Measurements from ENCODE around the gene OLFM1.
"Not testable (repeated sequence)": the region's sequence is repeated elsewhere in the genome, so short reads cannot be mapped to it uniquely, and the experiment has no call there.

The OLFM1 gene

DNA sequence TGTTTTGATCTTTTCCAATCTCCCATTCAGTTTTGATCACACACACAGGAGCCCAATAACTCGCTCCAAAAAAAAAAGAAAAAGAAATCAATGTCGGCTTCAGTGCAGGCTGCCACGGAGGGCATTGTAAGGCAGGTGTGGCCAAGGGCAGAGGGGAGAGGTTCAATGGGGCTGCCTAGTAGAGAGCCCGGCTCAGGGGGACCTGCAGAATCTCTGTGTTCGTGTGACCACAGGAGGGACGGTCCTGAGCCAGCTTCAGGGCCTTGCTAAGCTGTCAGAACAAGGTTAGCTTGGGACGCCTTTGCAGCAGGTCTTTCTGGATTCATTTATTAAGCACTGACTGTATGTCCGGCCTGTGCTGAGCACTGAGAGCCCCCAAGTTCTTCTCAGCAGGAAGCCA is 22.2 kb downstream of the OLFM1 start:
- Histone ChIP-seq H3K36me3 (ENCODE audit: control insufficient read depth, insufficient read depth, low read length) (no peaks in the 10 kb centered on the region), H3K27ac (ENCODE audit: low read depth, low read length, severe bottlenecking) (no peak overlapping the region), H3K4me1 (ENCODE audit: control insufficient read depth, insufficient read depth, low read length, poor library complexity, severe bottlenecking) (peaks cover 5% of the 10 kb centered on the region), H3K4me3 (ENCODE audit: extremely low read depth, insufficient read depth, low read length, poor library complexity, severe bottlenecking) (no peak overlapping the region), H3K9me3 (ENCODE audit: control insufficient read depth, low read length) (no peaks in the 10 kb centered on the region)
- 87 to 91% methylated on average over 6 to 7 of the region's 8 CpGs for WGBS, 2 experiments (ENCODE audit: insufficient coverage in 2 of 2)

DNA sequence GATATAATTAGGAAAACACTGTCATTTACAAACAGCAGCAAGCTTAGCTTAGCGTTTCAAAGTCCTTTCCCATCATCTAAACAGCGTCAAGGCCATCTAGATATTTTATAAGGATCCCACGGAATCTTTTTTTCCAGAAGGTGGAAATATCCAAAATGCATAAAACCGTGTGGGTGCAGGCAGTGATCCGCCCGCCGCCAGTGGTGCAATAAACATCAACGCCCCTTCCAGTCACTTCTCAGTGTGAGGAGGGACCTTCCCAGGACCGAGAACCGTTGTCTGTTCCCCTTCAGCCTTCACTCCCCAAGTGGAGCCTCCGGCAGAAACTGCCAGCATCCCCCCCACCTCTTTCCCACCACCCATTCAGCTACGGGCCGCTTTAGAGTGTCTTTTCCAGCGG is 22.9 kb downstream of the OLFM1 start:
- no peak overlapping the region for H3K4me3 ChIP-seq (ENCODE audit: extremely low read depth, insufficient read depth, low read length, poor library complexity, severe bottlenecking)
- H3K4me1 ChIP-seq (ENCODE audit: control insufficient read depth, insufficient read depth, low read length, poor library complexity, severe bottlenecking), result peaks cover 5% of the 10 kb centered on the region
- WGBS, 2 experiments (ENCODE audit: insufficient coverage in 2 of 2), result 92 to 96% methylated on average over 5 to 12 of the region's 14 CpGs
- H3K36me3 ChIP-seq (ENCODE audit: control insufficient read depth, insufficient read depth, low read length), result no peaks in the 10 kb centered on the region
- H3K9me3 ChIP-seq (ENCODE audit: control insufficient read depth, low read length), result no peaks in the 10 kb centered on the region
- no peak overlapping the region for H3K27ac ChIP-seq (ENCODE audit: low read depth, low read length, severe bottlenecking)

DNA sequence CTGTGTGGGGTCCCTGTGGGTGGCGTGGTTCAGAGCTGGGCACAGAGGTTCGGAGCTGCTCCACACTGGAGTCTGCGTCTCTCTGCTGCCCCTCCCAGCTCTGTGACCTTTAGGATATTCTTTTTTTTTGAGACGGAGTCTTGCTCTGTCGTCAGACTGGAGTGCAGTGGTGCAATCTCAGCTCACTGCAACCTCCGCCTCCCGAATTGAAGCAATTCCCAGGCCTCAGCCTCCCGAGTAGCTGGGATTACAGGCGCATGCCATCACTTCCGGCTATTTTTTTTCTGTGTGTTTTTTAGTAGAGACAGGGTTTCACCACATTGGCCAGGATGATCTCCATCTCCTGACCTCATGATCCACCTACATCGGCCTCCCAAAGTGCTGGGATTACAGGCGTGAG is 24.1 kb downstream of the OLFM1 start:
- 89 to 99% methylated on average over 9 to 12 of the region's 12 CpGs for WGBS, 2 experiments (ENCODE audit: insufficient coverage in 2 of 2)
- H3K36me3 ChIP-seq (ENCODE audit: control insufficient read depth, insufficient read depth, low read length); H3K4me3 ChIP-seq (ENCODE audit: extremely low read depth, insufficient read depth, low read length, poor library complexity, severe bottlenecking); H3K4me1 ChIP-seq (ENCODE audit: control insufficient read depth, insufficient read depth, low read length, poor library complexity, severe bottlenecking); H3K27ac ChIP-seq (ENCODE audit: low read depth, low read length, severe bottlenecking); H3K9me3 ChIP-seq (ENCODE audit: control insufficient read depth, low read length): not testable (repeated sequence)

DNA sequence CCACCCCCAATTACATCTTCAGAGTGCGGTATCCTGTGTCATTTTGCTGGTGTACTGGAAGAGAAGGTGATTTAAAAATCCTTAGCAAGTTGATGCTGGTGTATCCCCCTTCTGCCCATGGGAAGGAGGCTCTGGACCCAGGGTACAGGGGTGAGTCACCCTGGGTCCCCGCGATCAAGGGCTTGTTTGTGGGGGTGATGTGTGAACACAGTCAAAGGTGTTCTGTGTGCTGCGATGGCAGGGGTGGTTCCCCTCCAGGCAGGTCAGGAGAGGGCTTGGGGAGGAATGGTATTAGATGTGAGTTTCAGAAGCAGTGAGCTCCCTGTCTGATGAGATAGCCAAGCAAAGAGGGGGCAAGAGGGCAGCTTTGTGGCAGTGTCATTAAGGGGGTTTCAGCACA is 28.9 kb downstream of the OLFM1 start:
- Histone ChIP-seq H3K9me3 (ENCODE audit: control insufficient read depth, low read length) (peaks cover 14% of the 10 kb centered on the region), H3K4me1 (ENCODE audit: control insufficient read depth, insufficient read depth, low read length, poor library complexity, severe bottlenecking) (peaks cover 12% of the 10 kb centered on the region), H3K36me3 (ENCODE audit: control insufficient read depth, insufficient read depth, low read length) (no peaks in the 10 kb centered on the region), H3K27ac (ENCODE audit: low read depth, low read length, severe bottlenecking) (no peak overlapping the region), H3K4me3 (ENCODE audit: extremely low read depth, insufficient read depth, low read length, poor library complexity, severe bottlenecking) (no peak overlapping the region)
- 93 to 100% methylated on average over 3 of the region's 4 CpGs for WGBS, 2 experiments (ENCODE audit: insufficient coverage in 2 of 2)

DNA sequence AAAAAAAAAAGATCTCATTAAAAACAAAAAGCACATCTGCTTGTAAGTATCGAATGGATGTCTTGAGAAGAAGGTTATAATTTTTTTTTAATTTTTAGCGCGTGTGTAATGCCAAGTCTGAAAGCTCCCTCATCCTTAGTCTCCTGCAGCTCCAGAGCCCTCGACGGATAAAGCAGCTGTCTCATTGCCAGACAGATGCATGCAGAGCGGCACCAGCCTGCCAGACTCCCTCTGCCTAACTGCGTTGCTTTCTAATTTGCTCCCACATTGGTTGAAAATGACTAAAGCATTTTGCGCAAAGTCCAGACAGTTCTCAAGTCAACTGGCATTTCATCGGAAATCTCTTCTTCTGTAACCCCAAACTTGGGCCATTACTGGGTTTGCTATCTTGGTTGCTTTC is 29.4 kb downstream of the OLFM1 start:
- Histone ChIP-seq H3K27ac (ENCODE audit: low read depth, low read length, severe bottlenecking) (no peak overlapping the region), H3K4me1 (ENCODE audit: control insufficient read depth, insufficient read depth, low read length, poor library complexity, severe bottlenecking) (peaks cover 12% of the 10 kb centered on the region)
- 78 to 82% methylated on average over 8 of the region's 9 CpGs for WGBS, 2 experiments (ENCODE audit: insufficient coverage in 2 of 2)

DNA sequence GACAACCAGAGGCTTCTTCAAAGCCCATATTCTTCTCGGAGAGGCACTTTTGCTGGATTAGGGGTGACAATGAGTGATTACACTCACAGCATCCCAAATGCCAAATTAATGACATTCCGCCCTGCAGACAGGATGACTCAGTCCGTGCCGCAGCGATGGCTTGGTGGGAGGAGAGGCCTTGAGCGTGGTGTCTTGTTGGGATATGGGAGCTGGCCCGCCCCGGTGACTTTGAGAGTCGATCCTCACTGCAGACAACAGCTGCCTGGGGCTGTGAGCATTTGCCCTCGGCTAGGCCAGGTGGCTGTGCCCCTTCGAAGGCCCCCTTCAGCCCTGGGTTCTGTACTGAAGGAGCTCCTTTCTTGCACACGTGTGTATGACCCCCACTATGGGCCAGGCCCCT is 29.8 kb downstream of the OLFM1 start:
- peaks cover 12% of the 10 kb centered on the region for H3K4me1 ChIP-seq (ENCODE audit: control insufficient read depth, insufficient read depth, low read length, poor library complexity, severe bottlenecking)
- WGBS, 2 experiments (ENCODE audit: insufficient coverage in 2 of 2), result 75 to 89% methylated on average over 9 to 10 of the region's 12 CpGs
- no peak overlapping the region for H3K4me3 ChIP-seq (ENCODE audit: extremely low read depth, insufficient read depth, low read length, poor library complexity, severe bottlenecking)
- H3K36me3 ChIP-seq (ENCODE audit: control insufficient read depth, insufficient read depth, low read length), result no peaks in the 10 kb centered on the region
- no peak overlapping the region for H3K27ac ChIP-seq (ENCODE audit: low read depth, low read length, severe bottlenecking)
- peaks cover 14% of the 10 kb centered on the region for H3K9me3 ChIP-seq (ENCODE audit: control insufficient read depth, low read length)

More for the DNA sequence above, 29.4 kb downstream of the OLFM1 start:
- H3K9me3 ChIP-seq (ENCODE audit: control insufficient read depth, low read length), result peaks cover 14% of the 10 kb centered on the region
- no peak overlapping the region for H3K4me3 ChIP-seq (ENCODE audit: extremely low read depth, insufficient read depth, low read length, poor library complexity, severe bottlenecking)
- no peaks in the 10 kb centered on the region for H3K36me3 ChIP-seq (ENCODE audit: control insufficient read depth, insufficient read depth, low read length)

DNA sequence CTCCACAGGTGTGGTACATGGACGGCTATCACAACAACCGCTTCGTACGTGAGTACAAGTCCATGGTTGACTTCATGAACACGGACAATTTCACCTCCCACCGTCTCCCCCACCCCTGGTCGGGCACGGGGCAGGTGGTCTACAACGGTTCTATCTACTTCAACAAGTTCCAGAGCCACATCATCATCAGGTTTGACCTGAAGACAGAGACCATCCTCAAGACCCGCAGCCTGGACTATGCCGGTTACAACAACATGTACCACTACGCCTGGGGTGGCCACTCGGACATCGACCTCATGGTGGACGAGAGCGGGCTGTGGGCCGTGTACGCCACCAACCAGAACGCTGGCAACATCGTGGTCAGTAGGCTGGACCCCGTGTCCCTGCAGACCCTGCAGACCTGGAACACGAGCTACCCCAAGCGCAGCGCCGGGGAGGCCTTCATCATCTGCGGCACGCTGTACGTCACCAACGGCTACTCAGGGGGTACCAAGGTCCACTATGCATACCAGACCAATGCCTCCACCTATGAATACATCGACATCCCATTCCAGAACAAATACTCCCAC is 32.1 kb downstream of the OLFM1 start:
- WGBS, 2 experiments (ENCODE audit: insufficient coverage in 2 of 2), result 93 to 97% methylated on average over 24 to 30 of the region's 30 CpGs
- Histone ChIP-seq H3K9me3 (ENCODE audit: control insufficient read depth, low read length) (peaks cover 14% of the 10 kb centered on the region), H3K36me3 (ENCODE audit: control insufficient read depth, insufficient read depth, low read length) (no peaks in the 10 kb centered on the region), H3K27ac (ENCODE audit: low read depth, low read length, severe bottlenecking) (no peak overlapping the region), H3K4me1 (ENCODE audit: control insufficient read depth, insufficient read depth, low read length, poor library complexity, severe bottlenecking) (peaks cover 12% of the 10 kb centered on the region), H3K4me3 (ENCODE audit: extremely low read depth, insufficient read depth, low read length, poor library complexity, severe bottlenecking) (no peak overlapping the region)

DNA sequence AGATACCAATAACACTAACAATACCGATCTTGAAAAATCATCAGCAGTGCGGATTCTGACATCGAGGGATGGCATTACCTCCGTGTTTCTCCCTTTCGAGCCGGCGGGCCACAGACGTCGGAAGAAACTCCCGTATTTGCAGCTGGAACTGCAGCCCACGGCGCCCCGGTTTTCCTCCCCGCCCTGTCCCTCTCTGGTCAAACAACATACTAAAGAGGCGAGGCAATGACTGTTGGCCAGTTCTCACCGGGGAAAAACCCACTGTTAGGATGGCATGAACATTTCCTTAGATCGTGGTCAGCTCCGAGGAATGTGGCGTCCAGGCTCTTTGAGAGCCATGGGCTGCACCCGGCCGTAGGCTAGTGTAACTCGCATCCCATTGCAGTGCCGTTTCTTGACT is 32.8 kb downstream of the OLFM1 start:
- no peak overlapping the region for H3K4me3 ChIP-seq (ENCODE audit: extremely low read depth, insufficient read depth, low read length, poor library complexity, severe bottlenecking)
- H3K36me3 ChIP-seq (ENCODE audit: control insufficient read depth, insufficient read depth, low read length), result no peaks in the 10 kb centered on the region
- H3K27ac ChIP-seq (ENCODE audit: low read depth, low read length, severe bottlenecking), result no peak overlapping the region
- 91 to 95% methylated on average over 22 to 23 of the region's 23 CpGs for WGBS, 2 experiments (ENCODE audit: insufficient coverage in 2 of 2)
- H3K4me1 ChIP-seq (ENCODE audit: control insufficient read depth, insufficient read depth, low read length, poor library complexity, severe bottlenecking), result peaks cover 12% of the 10 kb centered on the region
- H3K9me3 ChIP-seq (ENCODE audit: control insufficient read depth, low read length), result peaks cover 14% of the 10 kb centered on the region

DNA sequence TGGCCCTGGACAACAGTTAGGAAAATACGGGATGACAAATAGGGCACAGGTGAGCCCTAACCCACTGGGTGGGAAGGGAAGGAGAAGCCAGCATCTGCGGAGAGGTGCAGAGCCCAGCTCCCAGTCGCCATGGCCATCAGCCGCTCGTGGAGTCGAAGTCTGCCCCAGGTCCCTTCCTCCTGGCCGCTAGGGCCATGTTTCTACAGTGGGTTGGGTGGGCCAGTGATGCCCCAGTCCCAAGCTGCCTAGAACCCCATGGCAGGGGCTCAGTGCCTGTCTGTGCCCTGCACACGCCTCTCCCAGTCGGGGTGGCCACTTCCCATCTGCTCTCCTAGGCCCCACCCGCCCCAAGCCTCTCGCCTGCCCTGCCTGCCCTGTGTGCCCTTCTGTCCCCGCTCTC is 34.8 kb downstream of the OLFM1 start:
- Histone ChIP-seq H3K36me3 (ENCODE audit: control insufficient read depth, insufficient read depth, low read length) (no peaks in the 10 kb centered on the region), H3K27ac (ENCODE audit: low read depth, low read length, severe bottlenecking) (no peak overlapping the region), H3K9me3 (ENCODE audit: control insufficient read depth, low read length) (peaks cover 14% of the 10 kb centered on the region), H3K4me1 (ENCODE audit: control insufficient read depth, insufficient read depth, low read length, poor library complexity, severe bottlenecking) (peaks cover 3% of the 10 kb centered on the region), H3K4me3 (ENCODE audit: extremely low read depth, insufficient read depth, low read length, poor library complexity, severe bottlenecking) (no peak overlapping the region)
- WGBS, 2 experiments (ENCODE audit: insufficient coverage in 2 of 2), result 84 to 91% methylated on average over 7 to 10 of the region's 12 CpGs

DNA sequence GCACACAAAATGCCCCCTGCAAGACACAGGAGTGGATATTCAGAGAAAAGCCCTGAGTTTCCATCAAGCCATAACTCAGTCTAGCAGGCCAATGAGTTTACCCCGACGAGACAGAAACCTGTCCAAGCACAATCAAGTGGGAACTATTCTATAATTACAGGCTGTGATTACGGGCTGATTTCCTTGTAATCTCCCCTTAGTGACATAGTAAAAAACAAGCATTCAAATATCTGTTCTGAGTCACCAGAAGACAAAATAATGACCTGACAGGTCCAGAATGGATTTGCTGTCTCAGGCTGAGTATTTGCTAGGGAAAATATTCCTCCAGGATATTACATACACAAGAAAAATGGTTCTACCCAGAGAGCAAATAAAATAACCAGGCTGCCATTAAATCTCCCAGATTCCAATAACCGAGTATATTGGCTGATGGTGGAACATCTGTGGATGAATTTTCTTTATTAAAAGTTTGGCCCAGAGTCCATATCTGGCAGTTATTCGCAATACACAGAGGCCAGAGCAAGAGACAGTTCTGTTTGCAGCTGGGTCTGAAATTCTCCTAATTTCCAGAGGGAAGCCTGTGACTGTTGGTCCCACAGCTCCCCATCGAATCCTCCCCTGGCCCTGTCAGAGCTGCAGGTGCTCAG is 35.8 kb downstream of the OLFM1 start:
- no peaks in the 10 kb centered on the region for H3K36me3 ChIP-seq (ENCODE audit: control insufficient read depth, insufficient read depth, low read length)
- peaks cover 10% of the 10 kb centered on the region for H3K9me3 ChIP-seq (ENCODE audit: control insufficient read depth, low read length)
- no peak overlapping the region for H3K27ac ChIP-seq (ENCODE audit: low read depth, low read length, severe bottlenecking)
- WGBS, 2 experiments (ENCODE audit: insufficient coverage in 2 of 2), result 89 to 91% methylated on average over 3 to 4 of the region's 6 CpGs
- no peak overlapping the region for H3K4me3 ChIP-seq (ENCODE audit: extremely low read depth, insufficient read depth, low read length, poor library complexity, severe bottlenecking)
- no peaks in the 10 kb centered on the region for H3K4me1 ChIP-seq (ENCODE audit: control insufficient read depth, insufficient read depth, low read length, poor library complexity, severe bottlenecking)

DNA sequence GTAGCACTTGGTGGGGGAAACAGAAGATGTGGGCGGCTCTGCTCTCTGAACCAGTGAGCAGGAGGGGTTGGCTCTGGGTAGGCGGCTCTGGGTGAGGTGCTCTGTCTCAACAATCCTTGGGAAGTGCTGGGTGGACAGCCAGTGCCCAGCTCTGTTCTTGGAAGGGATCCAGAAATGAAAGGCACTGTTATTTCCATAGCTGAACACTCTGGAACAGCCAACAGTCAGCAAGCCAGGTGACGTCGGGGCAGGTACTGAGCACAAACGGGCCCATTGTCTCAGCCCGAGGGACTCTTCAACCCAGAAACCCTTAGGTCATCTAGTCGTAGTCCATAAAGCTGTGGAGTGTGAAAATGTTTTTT is 36.3 kb downstream of the OLFM1 start:
- 89 to 94% methylated on average over 6 to 7 of the region's 7 CpGs for WGBS, 2 experiments (ENCODE audit: insufficient coverage in 2 of 2)
- Histone ChIP-seq H3K9me3 (ENCODE audit: control insufficient read depth, low read length) (peaks cover 8% of the 10 kb centered on the region), H3K27ac (ENCODE audit: low read depth, low read length, severe bottlenecking) (no peak overlapping the region), H3K4me1 (ENCODE audit: control insufficient read depth, insufficient read depth, low read length, poor library complexity, severe bottlenecking) (no peaks in the 10 kb centered on the region), H3K36me3 (ENCODE audit: control insufficient read depth, insufficient read depth, low read length) (no peaks in the 10 kb centered on the region), H3K4me3 (ENCODE audit: extremely low read depth, insufficient read depth, low read length, poor library complexity, severe bottlenecking) (no peak overlapping the region)

Measured in mesodermal cell (in vitro differentiated cells).